Adrenal gland (tissue), 5 donors: Measurements from ENCODE around the gene NUMBL.

Experiments used
- POLR2A ChIP-seq, 2 donors: fragments of 450-650 bp; IDR thresholded peaks; one replicate each; pipeline ENCODE4 v1.6.1; 2017; ENCODE audit warnings: antibody characterized with exemption in 2 of 2, mild to moderate bottlenecking in 2 of 2, moderate library complexity in 1 of 2
- TF ChIP-seq, protein P1 (sequence below), 6 experiments: fragments of 450-650 bp in 4 of 6; fragments of 200-600 bp in 2 of 6; sonication (generic) in 1 of 6; IDR thresholded peaks; 1 replicate in 5 of 6; 2 replicates in 1 of 6; pipeline versions ENCODE4 v1.5.1 to v1.8.0; 2016 to 2021; ENCODE audit warnings: antibody characterized with exemption in 6 of 6, mild to moderate bottlenecking in 2 of 6, moderate library complexity in 1 of 6
- donor health status: DM: no; HTN: no; CAD: no.

DNA sequence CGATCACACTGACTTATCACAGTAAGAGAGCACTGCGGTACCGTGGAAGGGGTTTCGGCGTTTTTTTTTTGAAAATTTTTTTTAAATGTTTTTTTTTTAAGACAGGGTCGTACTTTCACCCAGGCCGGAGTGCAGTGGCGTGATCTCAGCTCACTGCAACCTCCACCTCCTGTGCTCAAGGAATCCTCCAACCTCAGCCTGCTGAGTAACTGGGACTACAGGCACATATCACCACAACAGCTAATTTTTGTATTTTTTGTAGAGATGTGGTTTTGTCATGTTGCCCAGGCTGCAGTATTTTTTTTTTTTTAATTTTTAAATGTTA lies 70.3 kb downstream of the NUMBL start:
- no peak for TF ChIP-seq POLR2A (IDR thresholded peaks at IDR 0.05)
- TF ChIP-seq, protein P1, sequence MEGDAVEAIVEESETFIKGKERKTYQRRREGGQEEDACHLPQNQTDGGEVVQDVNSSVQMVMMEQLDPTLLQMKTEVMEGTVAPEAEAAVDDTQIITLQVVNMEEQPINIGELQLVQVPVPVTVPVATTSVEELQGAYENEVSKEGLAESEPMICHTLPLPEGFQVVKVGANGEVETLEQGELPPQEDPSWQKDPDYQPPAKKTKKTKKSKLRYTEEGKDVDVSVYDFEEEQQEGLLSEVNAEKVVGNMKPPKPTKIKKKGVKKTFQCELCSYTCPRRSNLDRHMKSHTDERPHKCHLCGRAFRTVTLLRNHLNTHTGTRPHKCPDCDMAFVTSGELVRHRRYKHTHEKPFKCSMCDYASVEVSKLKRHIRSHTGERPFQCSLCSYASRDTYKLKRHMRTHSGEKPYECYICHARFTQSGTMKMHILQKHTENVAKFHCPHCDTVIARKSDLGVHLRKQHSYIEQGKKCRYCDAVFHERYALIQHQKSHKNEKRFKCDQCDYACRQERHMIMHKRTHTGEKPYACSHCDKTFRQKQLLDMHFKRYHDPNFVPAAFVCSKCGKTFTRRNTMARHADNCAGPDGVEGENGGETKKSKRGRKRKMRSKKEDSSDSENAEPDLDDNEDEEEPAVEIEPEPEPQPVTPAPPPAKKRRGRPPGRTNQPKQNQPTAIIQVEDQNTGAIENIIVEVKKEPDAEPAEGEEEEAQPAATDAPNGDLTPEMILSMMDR (IDR thresholded peaks at IDR 0.05): no peak
